ENCODE results near the gene JARID2.

DNA sequence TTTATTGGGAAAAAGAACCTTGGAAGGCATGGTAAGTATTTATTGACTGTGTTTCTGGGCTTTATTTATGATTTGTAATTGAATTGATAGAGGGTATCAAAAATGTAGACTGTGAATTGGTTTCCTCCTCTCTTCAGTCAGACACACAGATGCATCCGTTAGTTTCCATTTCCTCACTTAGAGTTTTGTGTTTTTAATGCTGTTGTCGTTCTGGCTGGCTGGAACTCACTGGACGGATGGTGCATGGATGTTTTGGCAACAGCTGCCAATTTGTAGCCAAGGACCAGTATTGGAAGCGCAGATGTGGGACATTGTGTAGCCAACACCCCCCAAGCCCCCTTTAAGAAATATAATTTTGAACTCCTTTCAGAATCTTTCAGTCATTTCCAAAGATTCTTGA is 134.5 kb downstream of the JARID2 start:
- TF ChIP-seq TAF1 (IDR thresholded peaks at IDR 0.05; ENCODE audit: low read depth), result no peak
- TF ChIP-seq, protein P1, sequence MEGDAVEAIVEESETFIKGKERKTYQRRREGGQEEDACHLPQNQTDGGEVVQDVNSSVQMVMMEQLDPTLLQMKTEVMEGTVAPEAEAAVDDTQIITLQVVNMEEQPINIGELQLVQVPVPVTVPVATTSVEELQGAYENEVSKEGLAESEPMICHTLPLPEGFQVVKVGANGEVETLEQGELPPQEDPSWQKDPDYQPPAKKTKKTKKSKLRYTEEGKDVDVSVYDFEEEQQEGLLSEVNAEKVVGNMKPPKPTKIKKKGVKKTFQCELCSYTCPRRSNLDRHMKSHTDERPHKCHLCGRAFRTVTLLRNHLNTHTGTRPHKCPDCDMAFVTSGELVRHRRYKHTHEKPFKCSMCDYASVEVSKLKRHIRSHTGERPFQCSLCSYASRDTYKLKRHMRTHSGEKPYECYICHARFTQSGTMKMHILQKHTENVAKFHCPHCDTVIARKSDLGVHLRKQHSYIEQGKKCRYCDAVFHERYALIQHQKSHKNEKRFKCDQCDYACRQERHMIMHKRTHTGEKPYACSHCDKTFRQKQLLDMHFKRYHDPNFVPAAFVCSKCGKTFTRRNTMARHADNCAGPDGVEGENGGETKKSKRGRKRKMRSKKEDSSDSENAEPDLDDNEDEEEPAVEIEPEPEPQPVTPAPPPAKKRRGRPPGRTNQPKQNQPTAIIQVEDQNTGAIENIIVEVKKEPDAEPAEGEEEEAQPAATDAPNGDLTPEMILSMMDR (IDR thresholded peaks at IDR 0.05; ENCODE audit: poor library complexity, severe bottlenecking), result no peak
